ENCODE measurements around the gene LIX1.

DNA sequence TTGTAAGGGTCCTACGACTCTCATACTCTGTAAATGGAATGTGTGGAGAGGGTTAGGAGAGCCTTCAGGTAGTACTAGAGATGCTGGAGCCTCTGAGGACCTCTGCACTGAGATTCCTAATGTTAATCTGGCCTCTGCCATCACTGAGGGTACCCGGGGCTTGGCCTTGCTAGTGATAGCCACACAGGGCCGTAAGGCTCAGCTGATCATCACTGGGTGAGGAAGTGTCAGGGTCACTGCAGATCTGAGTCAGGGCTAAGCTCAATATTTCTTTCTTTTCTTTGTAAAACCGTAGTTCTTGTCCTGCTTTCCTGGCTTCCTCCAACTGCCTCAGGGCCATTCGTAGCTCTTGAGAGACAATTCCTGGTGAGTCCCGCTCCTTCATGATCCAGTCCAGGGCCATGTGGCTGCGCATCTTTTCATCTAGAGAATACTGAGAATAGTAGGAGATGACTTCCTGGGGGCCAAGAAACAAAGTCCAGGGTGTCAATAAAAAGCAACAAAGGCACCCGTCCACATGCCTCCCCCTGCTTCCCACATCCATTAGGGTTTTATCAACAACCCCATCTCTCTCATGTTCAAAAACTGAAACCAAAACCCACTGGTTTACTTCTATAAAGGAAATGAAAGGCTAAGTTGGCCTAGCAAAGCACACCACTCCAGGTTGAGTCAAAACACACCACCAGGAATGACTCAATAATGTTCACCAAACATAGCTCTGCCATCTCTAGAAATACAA lies 47.7 kb downstream of the LIX1 start:
- TF ChIP-seq POLR2A (IDR thresholded peaks at IDR 0.05), result no peak
- TF ChIP-seq, protein P1, sequence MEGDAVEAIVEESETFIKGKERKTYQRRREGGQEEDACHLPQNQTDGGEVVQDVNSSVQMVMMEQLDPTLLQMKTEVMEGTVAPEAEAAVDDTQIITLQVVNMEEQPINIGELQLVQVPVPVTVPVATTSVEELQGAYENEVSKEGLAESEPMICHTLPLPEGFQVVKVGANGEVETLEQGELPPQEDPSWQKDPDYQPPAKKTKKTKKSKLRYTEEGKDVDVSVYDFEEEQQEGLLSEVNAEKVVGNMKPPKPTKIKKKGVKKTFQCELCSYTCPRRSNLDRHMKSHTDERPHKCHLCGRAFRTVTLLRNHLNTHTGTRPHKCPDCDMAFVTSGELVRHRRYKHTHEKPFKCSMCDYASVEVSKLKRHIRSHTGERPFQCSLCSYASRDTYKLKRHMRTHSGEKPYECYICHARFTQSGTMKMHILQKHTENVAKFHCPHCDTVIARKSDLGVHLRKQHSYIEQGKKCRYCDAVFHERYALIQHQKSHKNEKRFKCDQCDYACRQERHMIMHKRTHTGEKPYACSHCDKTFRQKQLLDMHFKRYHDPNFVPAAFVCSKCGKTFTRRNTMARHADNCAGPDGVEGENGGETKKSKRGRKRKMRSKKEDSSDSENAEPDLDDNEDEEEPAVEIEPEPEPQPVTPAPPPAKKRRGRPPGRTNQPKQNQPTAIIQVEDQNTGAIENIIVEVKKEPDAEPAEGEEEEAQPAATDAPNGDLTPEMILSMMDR (IDR thresholded peaks at IDR 0.05), result no peak

Data from adrenal gland (tissue), 5 donors.